Body of pancreas (tissue), 4 donors: ENCODE measurements around the gene PDCD4. TPM values are rescaled to one million over a fixed set of nuclear protein-coding genes. Genes with fewer than 3 reads are reported as not detected.
A peak's percentile ranks its signal among the peaks of the same experiment; 100 is the strongest.

Experiments used
- ATAC-seq: fragments of 150-250 bp; one replicate; pipeline ENCODE4 v1.9.1; 2016
- DNase-seq, 4 donors: peaks; one replicate each; pipeline ENCODE4 v3.0.0-alpha.2; 2019
- H3K27ac ChIP-seq, 4 donors: fragments of 200-600 bp; sonication (generic); 1 replicate in 3 of 4; 2 replicates in 1 of 4; pipeline versions ENCODE4 v1.5.1 to v1.6.1; 2016 to 2019; ENCODE audit warnings: mild to moderate bottlenecking in 1 of 4, mixed read lengths in 1 of 4, moderate library complexity in 1 of 4
- H3K27me3 ChIP-seq, 2 donors: fragments of 200-600 bp; sonication (generic); one replicate each; pipeline ENCODE4 v1.6.0; 2016; ENCODE audit warnings: mild to moderate bottlenecking in 1 of 2
- H3K36me3 ChIP-seq, 2 donors: fragments of 200-600 bp; sonication (generic); replicated peaks in 1 of 2; 2 replicates each; pipeline ENCODE4 v1.5.1; 2016; ENCODE audit warnings: low read depth in 2 of 2; ENCODE audit not compliant: insufficient read depth in 1 of 2
- H3K4me1 ChIP-seq: fragments of 200-600 bp; sonication (generic); one replicate; pipeline ENCODE4 v1.6.0; 2016
- H3K4me3 ChIP-seq, 2 donors: fragments of 200-600 bp; sonication (generic); 1 replicate in 1 of 2; 2 replicates in 1 of 2; pipeline ENCODE4 v1.5.1; 2016 to 2019
- H3K9me3 ChIP-seq, 3 donors: fragments of 200-600 bp; sonication (generic); 1 replicate in 2 of 3; 2 replicates in 1 of 3; pipeline ENCODE4 v1.5.1; 2016
- CTCF ChIP-seq, 7 experiments: fragments of 450-650 bp in 4 of 7; fragments of 200-600 bp in 3 of 7; sonication (generic) in 3 of 7; IDR thresholded peaks; one replicate each; pipeline ENCODE4 v1.5.1; 2016 to 2019; ENCODE audit warnings: antibody characterized with exemption in 7 of 7
- POLR2A ChIP-seq, 3 donors: fragments of 450-650 bp; IDR thresholded peaks; one replicate each; pipeline ENCODE4 v1.6.1; 2016; ENCODE audit warnings: antibody characterized with exemption in 3 of 3, mild to moderate bottlenecking in 2 of 3
- WGBS, 2 donors: methylation state at CpG; one replicate each; pipeline ENCODE4 v1.1.5; 2017; 5-methylcytosine and 5-hydroxymethylcytosine counted together
- intact Hi-C: fragments of 100-400 bp; cut with DNase I; formaldehyde crosslinking; loops from one replicate; pipeline ENCODE4 v1.15.1; 2023
- total RNA-seq, 2 donors: library from RNA; depleted of rRNA; stranded (reverse); fragments of >200 nt; gene quantifications; one replicate each; pipeline ENCODE4 v1.1.0, GENCODE V29; 2016

Gene PDCD4
- total RNA-seq, 2 donors from 2014 or later, result 332 to 458 TPM

DNA sequence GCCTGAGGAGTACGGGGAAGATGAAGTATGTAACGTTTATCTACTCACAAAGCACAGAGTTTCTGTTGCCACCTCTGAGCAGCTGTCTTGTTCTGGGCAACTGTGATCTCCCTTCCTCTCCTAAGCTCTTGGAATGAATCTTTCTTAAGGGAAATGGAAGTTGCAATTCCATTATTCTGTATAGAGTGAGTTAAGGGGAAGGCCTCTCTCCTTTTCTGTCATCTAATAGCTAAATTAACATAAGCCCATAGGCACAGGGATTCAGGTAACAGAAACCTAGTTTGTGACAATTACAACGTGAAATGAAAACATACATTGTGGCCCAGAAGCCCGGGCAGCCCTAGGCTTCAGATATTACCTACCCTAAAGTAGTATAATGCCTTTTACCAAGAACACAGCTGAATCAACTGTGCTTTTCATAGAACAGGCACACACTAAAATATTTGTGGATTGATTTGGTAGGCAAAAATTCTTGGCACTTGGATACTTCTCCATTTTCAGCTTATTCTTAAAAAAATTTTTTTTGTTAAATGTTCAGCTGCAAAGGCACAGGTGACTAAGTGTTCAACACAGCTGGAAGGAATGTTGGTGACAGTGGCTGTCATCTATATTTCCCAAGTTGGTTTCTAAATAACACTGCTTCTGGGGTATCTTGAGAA, 3.8 kb upstream of the PDCD4 start:
- H3K4me1 ChIP-seq, result peaks cover 77% of the 10 kb centered on the region
- no peak overlapping the region for H3K4me3 ChIP-seq

GRCh38 chr10:110868981-110869380, 2.7 kb upstream of the PDCD4 start:
- no peak for TF ChIP-seq POLR2A (IDR thresholded peaks at IDR 0.05)
- no peak for TF ChIP-seq CTCF (IDR thresholded peaks at IDR 0.05)
- 77 to 86% methylated on average over 6 of the region's 6 CpGs for WGBS, 2 donors
- Histone ChIP-seq H3K27ac (peak overlapping the region in 3 of 4 donors; percentile 49 to 63 (median 58)), H3K4me3 (no peak overlapping the region), H3K4me1 (peaks cover 73% of the 10 kb centered on the region), H3K9me3 (no peaks in the 10 kb centered on the region), H3K27me3 (no peaks in the 10 kb centered on the region), H3K36me3 (no peaks in the 10 kb centered on the region)
- ATAC-seq, result no peak
- intact Hi-C loops, result no loop called here
- no peak for DNase-seq

More for the DNA sequence above, 3.8 kb upstream of the PDCD4 start:
- DNase-seq (no peak), ATAC-seq (no peak)
- H3K36me3 ChIP-seq, result no peaks in the 10 kb centered on the region
- intact Hi-C loops, result no loop called here
- TF ChIP-seq POLR2A (IDR thresholded peaks at IDR 0.05), result no peak
- no peak for TF ChIP-seq CTCF (IDR thresholded peaks at IDR 0.05)
- no peaks in the 10 kb centered on the region for H3K27me3 ChIP-seq
- no peaks in the 10 kb centered on the region for H3K9me3 ChIP-seq
- peak overlapping the region; percentile 29 to 63 (median 54) for H3K27ac ChIP-seq
- WGBS, 2 donors, result 39% methylated on average over 4 of the region's 4 CpGs

DNA sequence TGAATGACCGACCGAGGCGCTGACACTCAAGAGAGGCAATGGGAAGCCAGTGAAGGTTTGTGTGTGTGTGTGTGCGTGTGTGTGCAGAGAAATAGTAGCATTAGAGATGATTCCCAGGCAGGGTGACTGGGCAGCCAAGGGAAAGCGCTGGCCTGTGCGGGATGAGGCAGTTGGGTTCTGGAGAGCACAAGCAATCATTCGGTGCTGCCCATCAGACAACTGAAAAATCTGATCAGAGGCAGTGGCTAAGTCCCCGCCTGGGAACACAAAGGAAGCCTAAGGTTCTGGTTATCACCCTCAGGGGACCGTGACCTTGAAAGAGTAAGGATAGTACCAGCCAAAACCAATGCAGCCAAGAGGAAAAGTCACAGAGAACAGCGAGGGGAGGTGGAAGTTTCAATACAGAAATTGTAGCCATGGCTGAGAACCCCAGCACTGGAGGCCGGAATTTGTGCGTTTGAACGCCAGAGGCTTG, 868 bp upstream of the PDCD4 start:
- H3K4me1 ChIP-seq, result peaks cover 59% of the 10 kb centered on the region
- intact Hi-C loops, result no loop called here
- no peak overlapping the region for H3K4me3 ChIP-seq
- peak; percentile 2 for ATAC-seq
- H3K9me3 ChIP-seq, result no peaks in the 10 kb centered on the region
- 35% methylated on average over 13 of the region's 13 CpGs for WGBS, 2 donors
- peak; percentile 40 to 65 (median 47) for DNase-seq
- H3K27ac ChIP-seq, result peak overlapping the region; percentile 91 to 99 (median 98)
- no peaks in the 10 kb centered on the region for H3K27me3 ChIP-seq
- TF ChIP-seq CTCF (IDR thresholded peaks at IDR 0.05) (no peak), POLR2A (IDR thresholded peaks at IDR 0.05) (no peak)
- H3K36me3 ChIP-seq, result no peaks in the 10 kb centered on the region

- no peaks in the 10 kb centered on the region for H3K36me3 ChIP-seq
- peak overlapping the region; percentile 91 to 99 (median 98) for H3K27ac ChIP-seq
- intact Hi-C loops, result no loop called here
- DNase-seq (peak; percentile 77 to 90 (median 79)), ATAC-seq (peak; percentile 38)
- 0% methylated on average over 17 to 58 of the region's 70 CpGs for WGBS, 2 donors
- no peaks in the 10 kb centered on the region for H3K27me3 ChIP-seq
- peaks cover 50% of the 10 kb centered on the region for H3K4me1 ChIP-seq
- TF ChIP-seq CTCF (IDR thresholded peaks at IDR 0.05), result peak in 2 of 7 experiments; percentile 7 to 18
- TF ChIP-seq POLR2A (IDR thresholded peaks at IDR 0.05), result peak; percentile 11 to 56 (median 44)
- H3K4me3 ChIP-seq, result peak overlapping the region; percentile 85 to 86
- H3K9me3 ChIP-seq, result no peaks in the 10 kb centered on the region
Measured at GRCh38 chr10:110872145-110872983, 636 bp downstream of the PDCD4 start.
